ENCODE results near the gene TEKT4.

DNA sequence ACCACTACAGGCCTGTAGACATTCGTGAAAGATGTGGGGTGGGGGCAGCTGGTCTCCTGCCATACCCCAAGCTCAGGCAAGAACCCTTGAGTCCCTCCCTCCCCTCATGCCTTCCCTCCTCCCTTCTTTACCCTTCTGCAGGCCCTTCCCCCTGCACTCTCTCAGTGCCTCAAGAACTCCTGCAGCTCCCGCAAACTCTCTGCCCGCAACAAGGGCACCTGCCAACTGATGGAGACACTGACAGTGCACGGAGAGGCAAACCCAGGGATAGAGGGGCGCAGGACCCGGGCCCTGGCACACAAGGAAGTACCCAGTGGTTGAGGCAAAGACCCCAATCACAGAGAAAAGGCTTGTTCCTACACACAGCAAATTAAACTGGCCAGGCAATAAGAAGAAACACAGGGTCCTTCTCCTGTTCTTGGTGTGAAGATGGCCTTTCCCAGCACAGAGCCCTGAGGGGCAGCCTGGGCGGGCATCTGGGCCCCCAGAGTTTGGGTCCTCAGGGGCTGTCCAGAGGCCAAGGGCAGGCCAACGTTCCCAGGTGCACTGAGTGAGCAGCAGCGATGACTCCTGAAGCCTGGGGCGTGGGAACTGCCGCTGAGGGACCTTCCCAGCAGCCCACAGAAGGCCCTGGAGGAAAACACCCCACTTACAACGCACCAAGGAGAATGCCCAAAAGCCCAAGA, 1.6 kb downstream of the TEKT4 start:
- TF ChIP-seq, protein P1, sequence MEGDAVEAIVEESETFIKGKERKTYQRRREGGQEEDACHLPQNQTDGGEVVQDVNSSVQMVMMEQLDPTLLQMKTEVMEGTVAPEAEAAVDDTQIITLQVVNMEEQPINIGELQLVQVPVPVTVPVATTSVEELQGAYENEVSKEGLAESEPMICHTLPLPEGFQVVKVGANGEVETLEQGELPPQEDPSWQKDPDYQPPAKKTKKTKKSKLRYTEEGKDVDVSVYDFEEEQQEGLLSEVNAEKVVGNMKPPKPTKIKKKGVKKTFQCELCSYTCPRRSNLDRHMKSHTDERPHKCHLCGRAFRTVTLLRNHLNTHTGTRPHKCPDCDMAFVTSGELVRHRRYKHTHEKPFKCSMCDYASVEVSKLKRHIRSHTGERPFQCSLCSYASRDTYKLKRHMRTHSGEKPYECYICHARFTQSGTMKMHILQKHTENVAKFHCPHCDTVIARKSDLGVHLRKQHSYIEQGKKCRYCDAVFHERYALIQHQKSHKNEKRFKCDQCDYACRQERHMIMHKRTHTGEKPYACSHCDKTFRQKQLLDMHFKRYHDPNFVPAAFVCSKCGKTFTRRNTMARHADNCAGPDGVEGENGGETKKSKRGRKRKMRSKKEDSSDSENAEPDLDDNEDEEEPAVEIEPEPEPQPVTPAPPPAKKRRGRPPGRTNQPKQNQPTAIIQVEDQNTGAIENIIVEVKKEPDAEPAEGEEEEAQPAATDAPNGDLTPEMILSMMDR (IDR thresholded peaks at IDR 0.05), result no peak
- no peak for TF ChIP-seq EZH2phosphoT487 (IDR thresholded peaks at IDR 0.05)

Data from neural progenitor cell (in vitro differentiated cells).